ENCODE data around the gene SP8.
"Not testable (repeated sequence)": the region's sequence is repeated elsewhere in the genome, so short reads cannot be mapped to it uniquely, and the experiment has no call there.

SP8 gene

GRCh38 chr7:20786779-20787659 is at the start of gene SP8:
Gene SP8 (minus strand): TSS chr7:20786886. CDS start chr7:20786798, 88 bp downstream.
- no peak for DNase-seq

GRCh38 chr7:20836424-20836823 is 49.7 kb upstream of the SP8 start:
- not testable (repeated sequence) for DNase-seq

GRCh38 chr7:20835111-20835750 is 48.5 kb upstream of the SP8 start:
- DNase-seq = no peak

- no peak for DNase-seq
Observed at GRCh38 chr7:20834656-20835055, 48.0 kb upstream of the SP8 start.

GRCh38 chr7:20831956-20832355 is 45.3 kb upstream of the SP8 start:
- DNase-seq = no peak

- no peak for DNase-seq
Observed at GRCh38 chr7:20831451-20831850, 44.8 kb upstream of the SP8 start.

GRCh38 chr7:20828947-20829346 is 42.3 kb upstream of the SP8 start:
- DNase-seq = no peak

- DNase-seq = no peak
Observed at GRCh38 chr7:20827172-20827571, 40.5 kb upstream of the SP8 start.

GRCh38 chr7:20826243-20826642 is 39.6 kb upstream of the SP8 start:
- no peak for DNase-seq

- DNase-seq = no peak
Observed at GRCh38 chr7:20825555-20825954, 38.9 kb upstream of the SP8 start.

GRCh38 chr7:20821390-20821789 is 34.7 kb upstream of the SP8 start:
- DNase-seq = not testable (repeated sequence)

GRCh38 chr7:20816372-20816959 is 29.8 kb upstream of the SP8 start:
- no peak for DNase-seq

GRCh38 chr7:20804345-20804744 is 17.7 kb upstream of the SP8 start:
- DNase-seq = no peak

GRCh38 chr7:20799566-20800366 is 13.1 kb upstream of the SP8 start:
- DNase-seq = no peak

GRCh38 chr7:20798694-20799121 is 12.0 kb upstream of the SP8 start:
- DNase-seq = no peak

- DNase-seq = peak; percentile 79
Observed at GRCh38 chr7:20798081-20798693, 11.5 kb upstream of the SP8 start.

GRCh38 chr7:20797462-20798080 is 10.9 kb upstream of the SP8 start:
- DNase-seq = peak; percentile 72

- no peak for DNase-seq
Observed at GRCh38 chr7:20797042-20797461, 10.4 kb upstream of the SP8 start.

GRCh38 chr7:20796500-20796899 is 9.8 kb upstream of the SP8 start:
- DNase-seq = no peak

GRCh38 chr7:20795881-20796280 is 9.2 kb upstream of the SP8 start:
- DNase-seq = no peak

- no peak for DNase-seq
Observed at GRCh38 chr7:20795361-20795760, 8.7 kb upstream of the SP8 start.

- DNase-seq = no peak
Observed at GRCh38 chr7:20794676-20795075, 8.0 kb upstream of the SP8 start.
